IPS-NIHi11 (cell line): ENCODE measurements around the gene TCTN3.
A peak's percentile ranks its signal among the peaks of the same experiment; 100 is the strongest.
"Not testable (repeated sequence)": the region's sequence is repeated elsewhere in the genome, so short reads cannot be mapped to it uniquely, and the experiment has no call there.

Experiments used
- DNase-seq: peaks from one replicate; pipeline ENCODE4 v3.0.0; 2012; ENCODE audit warnings: mixed read lengths, low spot score

Gene TCTN3

GRCh38 chr10:95683966-95684365, 9.8 kb downstream of the TCTN3 start:
- DNase-seq, result no peak

DNA sequence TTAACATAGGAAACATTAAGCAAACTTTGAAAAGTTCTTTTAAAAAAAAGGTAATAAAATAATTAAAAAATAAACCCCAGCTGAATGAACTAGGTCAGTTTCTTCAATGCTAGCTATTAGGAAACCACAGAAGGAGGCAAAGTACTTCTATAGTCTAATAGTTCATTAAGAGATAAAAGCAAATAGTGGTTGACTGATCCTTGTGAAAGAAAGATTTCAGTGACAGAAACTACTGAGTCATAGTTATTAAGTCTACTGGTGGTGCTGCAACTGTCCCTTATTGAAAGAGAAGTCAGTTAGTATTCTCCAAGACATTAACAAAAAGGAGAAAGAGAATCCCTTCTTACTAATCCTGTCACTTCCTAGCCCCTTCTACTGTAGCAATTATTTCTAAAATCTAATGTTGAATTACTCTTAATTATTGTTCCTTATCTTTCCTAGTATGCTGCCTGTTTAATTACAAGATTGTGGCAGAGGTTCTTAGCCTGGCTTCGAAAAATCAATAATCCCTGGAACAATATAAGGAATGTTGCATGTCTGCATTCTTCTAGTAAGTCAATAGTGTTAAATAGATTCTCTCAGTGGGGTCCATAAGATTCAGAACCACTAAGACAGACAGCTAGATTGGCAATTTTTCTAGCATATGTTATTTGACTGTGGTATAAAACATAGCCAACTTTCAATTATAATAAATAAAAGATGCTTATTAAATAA, 18.2 kb downstream of the TCTN3 start:
- DNase-seq, result no peak

- DNase-seq, result no peak
Measured at GRCh38 chr10:95674643-95675042, 19.1 kb downstream of the TCTN3 start.

GRCh38 chr10:95672641-95673040, 21.1 kb downstream of the TCTN3 start:
- not testable (repeated sequence) for DNase-seq

- DNase-seq, result no peak
Measured at GRCh38 chr10:95664543-95664942, 29.2 kb downstream of the TCTN3 start.

- no peak for DNase-seq
Measured at GRCh38 chr10:95663496-95663895, 30.2 kb downstream of the TCTN3 start.

- DNase-seq, result no peak
Measured at GRCh38 chr10:95661818-95662217, 31.9 kb downstream of the TCTN3 start.

GRCh38 chr10:95660283-95660682, 33.4 kb downstream of the TCTN3 start:
- DNase-seq, result no peak

DNA sequence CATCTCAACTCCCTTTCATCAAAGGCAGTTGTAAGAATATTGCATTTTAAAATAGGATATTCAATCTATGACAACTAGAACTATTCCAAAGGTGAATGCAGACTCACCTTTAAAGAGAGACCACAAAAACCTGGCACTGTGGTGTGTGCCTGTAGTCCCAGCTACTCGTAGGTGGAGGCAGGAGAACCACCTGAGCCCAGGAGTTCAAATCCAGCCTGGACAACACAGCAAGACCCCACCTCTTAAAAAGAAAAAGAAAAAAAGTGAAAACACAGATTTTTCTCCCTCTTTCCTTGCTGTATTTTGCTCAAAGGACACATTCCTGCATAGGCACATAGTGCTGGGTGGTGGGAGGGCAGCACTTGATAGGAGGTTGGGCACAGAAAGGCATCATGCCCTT, 36.5 kb downstream of the TCTN3 start:
- no peak for DNase-seq

DNA sequence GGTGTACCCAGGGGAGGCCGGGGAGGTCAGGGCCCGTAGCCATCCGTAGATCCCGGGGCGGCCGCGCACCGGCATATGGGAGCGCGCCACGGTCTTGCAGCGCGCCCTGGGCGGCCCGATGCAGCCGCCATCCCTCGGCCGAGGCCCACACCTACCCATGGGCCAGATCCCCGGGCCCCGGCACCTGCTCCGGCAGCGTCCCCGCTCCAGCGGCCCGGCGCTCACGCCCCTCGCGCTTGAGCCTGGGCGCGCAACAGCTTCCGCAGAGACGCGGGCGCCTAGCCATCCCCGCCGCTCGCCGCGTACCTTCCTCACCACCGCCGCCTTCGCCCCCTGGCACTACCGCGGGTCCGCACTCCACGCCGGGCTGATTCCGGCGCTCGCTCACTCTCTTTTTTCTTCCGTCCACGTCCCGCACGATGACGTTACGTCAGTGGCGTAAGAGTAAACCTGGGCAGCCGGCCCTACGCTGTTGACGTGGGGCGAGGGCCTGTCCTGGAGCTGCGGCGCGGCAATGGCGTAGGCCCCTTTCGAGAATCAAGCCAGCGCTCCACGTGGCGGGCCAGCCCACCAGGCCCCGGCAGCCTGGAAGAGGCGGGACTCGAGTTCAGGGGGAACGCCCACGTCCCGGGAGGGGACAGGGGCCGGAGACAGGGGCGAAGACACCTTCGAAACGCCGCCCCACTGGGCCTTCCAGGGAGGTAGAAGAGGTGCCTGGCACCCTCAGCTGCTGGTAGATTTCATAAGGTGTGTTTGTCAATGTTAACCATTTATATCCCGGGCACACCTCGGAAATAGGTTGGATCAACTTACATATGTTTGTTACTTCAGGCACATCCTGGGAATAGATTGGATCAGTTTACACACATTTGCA, 37.2 kb downstream of the TCTN3 start, which contains the start of gene ALDH18A1:
ALDH18A1 (minus strand) TSS at position 421 of the 874 bp plus-strand sequence. CDS start 3,334 bp downstream, outside the sequence.
- peak; percentile 96 for DNase-seq

- peak; percentile 17 for DNase-seq
Measured at GRCh38 chr10:95655571-95656290, 38.0 kb downstream of the TCTN3 start.

DNA sequence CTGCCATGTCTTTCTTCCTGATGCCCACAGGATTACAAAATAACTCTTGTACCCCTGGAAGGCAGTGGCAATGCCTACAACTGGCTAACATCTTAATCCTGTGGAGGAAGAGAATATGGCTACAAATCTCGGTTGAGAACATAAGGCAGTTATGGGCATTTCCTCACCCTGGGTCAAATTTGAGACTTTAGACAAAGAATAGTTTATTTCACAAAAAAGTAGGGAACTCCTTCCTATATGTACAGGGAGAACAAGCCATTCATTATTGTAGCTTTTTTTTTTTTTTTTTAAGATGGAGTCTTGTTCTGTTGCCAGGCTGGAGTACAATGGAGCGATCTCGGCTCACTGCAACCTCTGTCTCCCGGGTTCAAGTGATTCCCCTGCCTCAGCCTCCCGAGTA, 39.8 kb downstream of the TCTN3 start:
- DNase-seq, result no peak

- DNase-seq, result no peak
Measured at GRCh38 chr10:95651346-95652060, 42.2 kb downstream of the TCTN3 start.

DNA sequence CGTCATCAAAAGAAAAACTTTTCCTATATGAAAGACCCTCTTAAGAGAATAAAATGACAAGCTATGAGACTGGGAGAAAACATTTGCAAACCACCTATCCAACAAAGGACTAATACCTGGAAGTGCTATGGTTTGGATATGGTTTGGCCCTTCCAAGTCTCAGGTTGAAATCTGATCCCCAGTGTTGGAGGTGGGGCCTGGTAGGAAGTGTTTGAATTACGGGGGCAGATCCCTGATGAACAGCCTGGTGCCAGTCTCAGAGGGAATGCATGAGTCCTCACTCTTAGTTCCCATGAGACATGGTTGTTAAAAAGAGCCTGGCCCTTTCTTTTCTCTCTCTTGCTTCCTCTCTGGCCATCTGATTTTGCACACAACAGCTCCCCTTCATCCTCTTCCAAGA, 43.5 kb downstream of the TCTN3 start:
- DNase-seq, result peak; percentile 41

DNA sequence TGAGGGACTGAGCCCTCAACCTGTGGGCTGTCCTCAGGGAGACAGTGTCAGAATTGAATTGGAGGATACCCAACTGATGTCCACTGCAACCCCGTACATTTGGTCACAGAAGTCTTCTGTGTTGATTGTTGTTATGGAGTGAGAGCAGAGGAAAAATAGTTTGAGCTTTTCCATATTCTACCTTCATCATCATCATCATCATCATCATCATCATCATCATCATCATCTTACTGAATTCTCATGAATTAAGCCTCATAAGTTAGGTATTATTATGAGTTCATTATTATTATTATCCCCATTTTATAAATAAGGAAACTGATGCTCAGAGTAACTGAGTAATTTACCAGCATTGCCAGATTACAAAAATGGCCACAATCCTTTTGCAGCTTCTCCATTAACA, 45.6 kb downstream of the TCTN3 start:
- DNase-seq, result no peak

DNA sequence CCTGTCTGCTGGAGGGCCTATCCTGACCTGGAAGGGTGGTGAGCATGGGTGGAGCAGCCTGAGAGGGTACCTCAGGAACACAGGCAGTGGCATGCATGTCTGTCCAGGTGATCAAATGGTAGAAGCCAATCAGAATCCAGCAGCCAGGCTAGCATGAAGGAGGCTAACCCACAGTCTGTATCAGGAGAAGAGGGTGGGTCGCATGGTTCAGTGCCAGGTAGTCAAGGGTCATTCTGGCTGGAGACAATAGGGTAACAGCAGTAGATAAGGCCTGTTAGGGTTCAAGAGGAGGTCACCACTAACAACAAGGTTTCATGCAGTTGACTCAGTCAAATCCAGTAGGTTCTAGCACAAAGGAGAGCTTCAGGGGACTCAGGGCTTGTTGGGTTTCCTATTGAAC, 47.6 kb downstream of the TCTN3 start:
- no peak for DNase-seq

- DNase-seq, result no peak
Measured at GRCh38 chr10:95644901-95645300, 48.8 kb downstream of the TCTN3 start.

DNA sequence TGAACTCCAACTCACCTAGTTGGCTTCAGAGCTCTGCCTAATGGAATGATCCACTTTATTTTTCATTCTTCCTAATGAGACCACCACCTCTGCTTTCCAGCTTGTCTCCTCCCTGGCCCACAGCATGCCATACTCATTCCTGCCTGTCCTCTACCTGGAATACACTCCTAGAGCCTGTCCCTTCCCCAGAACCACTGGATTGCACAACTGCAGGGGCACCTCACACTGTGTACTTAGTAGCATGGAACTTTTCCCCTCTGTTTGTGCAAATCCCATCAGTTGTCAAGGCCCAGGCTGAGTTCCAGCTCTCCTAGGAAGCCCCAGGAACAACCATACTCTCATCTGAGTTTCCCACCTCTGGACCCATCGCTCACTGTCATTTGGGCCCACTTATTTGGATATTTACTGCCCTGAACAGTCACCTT, 52.8 kb downstream of the TCTN3 start:
- DNase-seq, result no peak

DNA sequence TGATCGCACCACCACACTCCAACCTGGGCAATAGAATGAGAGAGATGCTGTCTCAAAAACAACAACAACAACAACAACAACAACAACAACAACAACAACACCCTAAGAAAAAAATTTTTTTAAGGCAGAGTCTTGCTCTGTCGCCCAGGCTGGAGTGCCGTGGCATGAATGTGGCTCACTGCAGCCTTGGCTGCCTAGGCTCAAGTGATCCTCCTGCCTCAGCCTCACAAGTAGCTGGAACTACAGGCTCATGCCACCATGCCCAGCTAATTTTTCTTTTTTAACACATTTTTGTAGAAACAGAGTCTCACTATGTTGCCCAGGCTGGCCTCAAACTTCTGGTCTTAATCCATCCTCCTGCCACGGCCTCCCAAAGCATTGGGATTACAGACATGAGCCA, 55.8 kb downstream of the TCTN3 start:
- no peak for DNase-seq

- DNase-seq, result no peak
Measured at GRCh38 chr10:95637140-95637539, 56.6 kb downstream of the TCTN3 start.

GRCh38 chr10:95635319-95635733, 58.4 kb downstream of the TCTN3 start:
- no peak for DNase-seq

GRCh38 chr10:95628786-95629185, 64.9 kb downstream of the TCTN3 start:
- DNase-seq, result no peak
